CD14-positive monocyte (primary cell): ENCODE measurements around the gene DNAJA1. TPM values are rescaled to one million over a fixed set of nuclear protein-coding genes. Genes with fewer than 3 reads are reported as not detected.

ENCODE experiments used
- DNase-seq, 3 donors: peaks; one replicate each; pipeline ENCODE4 v3.0.0-alpha.2; 2011 to 2022
- H2AFZ ChIP-seq: 2 replicates; pipeline ENCODE4 v1.6.0; 2012; ENCODE audit warnings: mild to moderate bottlenecking, low read depth, low read length, inconsistent platforms; ENCODE audit not compliant: insufficient read depth, poor library complexity, severe bottlenecking
- H3K27ac ChIP-seq, 2 donors: 1 replicate in 1 of 2; 2 replicates in 1 of 2; pipeline ENCODE4 v1.5.1; 2012 to 2013; ENCODE audit warnings: low read length in 2 of 2, control low read depth in 1 of 2, inconsistent platforms in 1 of 2, low read depth in 1 of 2, mild to moderate bottlenecking in 1 of 2
- H3K27me3 ChIP-seq, 2 donors: one replicate each; pipeline versions ENCODE4 v1.6.0 to v1.6.1; 2011 to 2013; ENCODE audit warnings: low read length in 2 of 2; ENCODE audit not compliant: control insufficient read depth in 2 of 2, insufficient read depth in 2 of 2
- H3K36me3 ChIP-seq, 2 donors: replicated peaks in 1 of 2; 1 replicate in 1 of 2; 2 replicates in 1 of 2; pipeline versions ENCODE4 v1.5.1 to v1.6.1; 2012 to 2013; ENCODE audit warnings: low read length in 2 of 2, control low read depth in 1 of 2, inconsistent platforms in 1 of 2, mild to moderate bottlenecking in 1 of 2; ENCODE audit not compliant: insufficient read depth in 2 of 2, control insufficient read depth in 1 of 2
- H3K4me1 ChIP-seq, 2 donors: 1 replicate in 1 of 2; 2 replicates in 1 of 2; pipeline versions ENCODE4 v1.5.1 to v1.6.1; 2012 to 2013; ENCODE audit warnings: low read length in 2 of 2, control low read depth in 1 of 2, inconsistent platforms in 1 of 2, mild to moderate bottlenecking in 1 of 2, moderate library complexity in 1 of 2; ENCODE audit not compliant: insufficient read depth in 2 of 2, control insufficient read depth in 1 of 2
- H3K4me2 ChIP-seq: replicated peaks from 2 replicates; pipeline ENCODE3; 2012; ENCODE audit warnings: low read length, moderate library complexity, mild to moderate bottlenecking; ENCODE audit not compliant: poor library complexity, severe bottlenecking; ENCODE audit errors: extremely low read depth
- H3K4me3 ChIP-seq, 3 experiments: fragments of 200-600 bp in 1 of 3; sonication (generic) in 1 of 3; replicated peaks in 1 of 3; 1 replicate in 2 of 3; 2 replicates in 1 of 3; pipeline ENCODE4 v1.5.1; 2011 to 2013; ENCODE audit warnings: low read length in 3 of 3, mild to moderate bottlenecking in 3 of 3, control low read depth in 2 of 3, low read depth in 2 of 3, inconsistent platforms in 1 of 3, moderate library complexity in 1 of 3
- H3K79me2 ChIP-seq: 2 replicates; pipeline ENCODE4 v1.6.0; 2012; ENCODE audit warnings: mild to moderate bottlenecking, control low read depth, inconsistent platforms, low read length, moderate library complexity; ENCODE audit not compliant: insufficient read depth
- H3K9ac ChIP-seq: 2 replicates; pipeline ENCODE4 v1.6.0; 2017; ENCODE audit warnings: low read length, mild to moderate bottlenecking; ENCODE audit not compliant: insufficient read depth, poor library complexity, severe bottlenecking
- H3K9me3 ChIP-seq, 2 donors: replicated peaks in 1 of 2; 1 replicate in 1 of 2; 2 replicates in 1 of 2; pipeline versions ENCODE4 v1.5.1 to v1.6.1; 2012 to 2013; ENCODE audit warnings: low read length in 2 of 2, control low read depth in 1 of 2; ENCODE audit not compliant: control insufficient read depth in 1 of 2, insufficient read depth in 1 of 2
- H4K20me1 ChIP-seq: 2 replicates; pipeline ENCODE4 v1.6.0; 2012; ENCODE audit warnings: mild to moderate bottlenecking, low read length, control low read depth, moderate library complexity; ENCODE audit not compliant: insufficient read depth
- H3K27ac Mint-ChIP-seq, 7 donors: one replicate each; pipeline ENCODE4 v1.8.0; 2020; ENCODE audit warnings: mild to moderate bottlenecking in 7 of 7, mixed read lengths in 7 of 7, moderate library complexity in 6 of 7, inconsistent platforms in 2 of 7
- H3K27me3 Mint-ChIP-seq, 3 donors: one replicate each; pipeline ENCODE4 v1.8.0; 2021 to 2022; ENCODE audit warnings: low read depth in 3 of 3, mild to moderate bottlenecking in 3 of 3, mixed read lengths in 3 of 3, moderate library complexity in 3 of 3, inconsistent platforms in 1 of 3
- H3K36me3 Mint-ChIP-seq, 2 donors: one replicate each; pipeline ENCODE4 v1.8.0; 2020; ENCODE audit warnings: mixed read lengths in 2 of 2, inconsistent platforms in 1 of 2, mild to moderate bottlenecking in 1 of 2
- H3K4me1 Mint-ChIP-seq: one replicate; pipeline ENCODE4 v1.8.0; 2020; ENCODE audit warnings: mild to moderate bottlenecking, mixed read lengths
- H3K4me3 Mint-ChIP-seq, 2 donors: one replicate each; pipeline ENCODE4 v1.8.0; 2020; ENCODE audit warnings: mild to moderate bottlenecking in 2 of 2, mixed read lengths in 2 of 2, moderate library complexity in 1 of 2
- H3K9me3 Mint-ChIP-seq, 7 donors: one replicate each; pipeline ENCODE4 v1.8.0; 2020 to 2022; ENCODE audit warnings: mixed read lengths in 7 of 7, mild to moderate bottlenecking in 6 of 7, moderate library complexity in 6 of 7, inconsistent platforms in 2 of 7
- CTCF ChIP-seq: fragments of 200-600 bp; IDR thresholded peaks from one replicate; pipeline ENCODE4 v1.8.0; 2022; ENCODE audit warnings: antibody characterized with exemption, mild to moderate bottlenecking
- WGBS: methylation state at CpG from one replicate; pipeline ENCODE4 v1.1.5; 2013; ENCODE audit warnings: missing lambda C conversion rate; ENCODE audit not compliant: insufficient coverage; 5-methylcytosine and 5-hydroxymethylcytosine counted together
- intact Hi-C, 2 donors: fragments of 100-400 bp; cut with micrococcal nuclease; formaldehyde crosslinking; loops; one replicate each; pipeline versions ENCODE4 v1.15.0 to v1.15.1; 2023
- polyA minus RNA-seq: library from RNA; depleted of rRNA, polyadenylated mRNA; stranded (reverse); fragments of >200 nt; gene quantifications from 2 replicates; pipeline ENCODE4 v1.2.3, GENCODE V29; 2012
- polyA plus RNA-seq, 3 donors: library from polyadenylated mRNA; depleted of rRNA in 1 of 3; unstranded in 2 of 3; stranded (reverse) in 1 of 3; fragments of 300-500 nt in 2 of 3; fragments of >200 nt in 1 of 3; fragmentation: Illumina TruSeq in 2 of 3; gene quantifications; 1 replicate in 2 of 3; 2 replicates in 1 of 3; pipeline ENCODE4 v1.2.3, GENCODE V29; 2012 to 2021
- total RNA-seq, 12 experiments: library from RNA in 1 of 12; stranded (reverse) in 1 of 12; fragments of 120-200 nt in 1 of 12; gene quantifications; one replicate each; pipeline ENCODE4 v1.2.4 and lab custom pipeline; 2013 to 2026; ENCODE audit warnings: mixed read lengths in 6 of 12, inconsistent platforms in 1 of 12

Gene DNAJA1
- 97.0 TPM for total RNA-seq (2013)
- polyA plus RNA-seq (100 to 1,000 TPM in 1 of 3 donors, 10 to 100 TPM in 2; 73.3 to 112 (median 93.6) TPM), polyA minus RNA-seq (22.4 and 34.5 TPM in 2 replicates), total RNA-seq (lab: John Stamatoyannopoulos, UW) (250 to 747 (median 478) reads per million in 11 experiments)

GRCh38 chr9:33024966-33025571, at the start of gene DNAJA1:
TSS of gene DNAJA1 (plus strand) at chr9:33025273. CDS start at chr9:33026485, 1,212 bp downstream.
- Mint-ChIP-seq H3K36me3 (peaks cover 27 to 42% of the 10 kb centered on the region in 2 donors), H3K4me1 (peaks cover 55% of the 10 kb centered on the region), H3K27ac (peak within 1 kb of the TSS; percentile 92 to 96 (median 95)), H3K27me3 (no peaks in the 10 kb centered on the region), H3K4me3 (peak within 1 kb of the TSS; percentile 95 to 97), H3K9me3 (peaks cover 0 to 3% (median 0%) of the 10 kb centered on the region in 7 donors)
- DNase-seq = peak; percentile 92 to 96 (median 95)
- under 1% methylated on average over 59 of the region's 61 CpGs for WGBS
- peak within 1 kb of the TSS; percentile 65 for H2AFZ ChIP-seq
- intact Hi-C loops = loop anchor here in 1 of 2 donors (2.0 to 10.0 kb wide), 5 partner anchors 20 to 450 kb away; partner anchors contain the start of genes B4GALT1, BAG1, CHMP5 and NOL6
- peaks cover 21 to 44% of the 10 kb centered on the region in 2 donors for H3K36me3 ChIP-seq
- peak within 1 kb of the TSS; percentile 91 to 100 (median 99) for H3K4me3 ChIP-seq
- H3K4me2 ChIP-seq = peak within 1 kb of the TSS; percentile 87
- no peak for TF ChIP-seq CTCF
- H3K9ac ChIP-seq = peak within 1 kb of the TSS; percentile 99
- H3K27me3 ChIP-seq = no peaks in the 10 kb centered on the region
- no peaks in the 10 kb centered on the region for H3K9me3 ChIP-seq
- peaks cover 95% of the 10 kb centered on the region for H3K79me2 ChIP-seq
- H3K4me1 ChIP-seq = peaks cover 44 to 55% of the 10 kb centered on the region in 2 donors
- H4K20me1 ChIP-seq = peaks cover 49% of the 10 kb centered on the region
- H3K27ac ChIP-seq = peak within 1 kb of the TSS; percentile 97 to 99

GRCh38 chr9:32978051-32978450, 47.0 kb upstream of the DNAJA1 start:
- no peak overlapping the region for H2AFZ ChIP-seq
- H3K9ac ChIP-seq = no peak overlapping the region
- H3K4me1 ChIP-seq = no peaks in the 10 kb centered on the region
- H3K4me2 ChIP-seq = no peak overlapping the region
- TF ChIP-seq CTCF = no peak
- no CpG with 5 or more reads among the region's 2 CpGs for WGBS
- H3K4me3 ChIP-seq = no peak overlapping the region
- H3K27me3 Mint-ChIP-seq = peaks cover 0 to 2% (median 0%) of the 10 kb centered on the region in 3 donors
- intact Hi-C loops = loop anchor here in 1 of 2 donors (10.0 kb wide), 2 partner anchors 403 to 573 kb away; partner anchors contain the start of gene NDUFB6
- peaks cover 47 to 82% of the 10 kb centered on the region in 2 donors for H3K36me3 ChIP-seq
- no peaks in the 10 kb centered on the region for H3K9me3 ChIP-seq
- H3K27ac ChIP-seq = no peak overlapping the region
- no peaks in the 10 kb centered on the region for H3K9me3 Mint-ChIP-seq
- no peak for DNase-seq
- H3K4me3 Mint-ChIP-seq = no peak overlapping the region
- H3K27me3 ChIP-seq = no peaks in the 10 kb centered on the region
- no peaks in the 10 kb centered on the region for H4K20me1 ChIP-seq
- H3K4me1 Mint-ChIP-seq = no peaks in the 10 kb centered on the region
- H3K27ac Mint-ChIP-seq = no peak overlapping the region
- H3K79me2 ChIP-seq = no peaks in the 10 kb centered on the region
- H3K36me3 Mint-ChIP-seq = peaks cover 54 to 60% of the 10 kb centered on the region in 2 donors
